HepG2 (cell line): ENCODE data around the gene BDP1.
"Not testable (repeated sequence)": the region's sequence is repeated elsewhere in the genome, so short reads cannot be mapped to it uniquely, and the experiment has no call there.

ENCODE experiments used
- DNMT1 ChIP-seq: sonication (generic); formaldehyde crosslinking; IDR thresholded peaks from 2 replicates; pipeline ENCODE4 v1.5.1; 2020; ENCODE audit warnings: mild to moderate bottlenecking, missing genetic modification reagents
- EZH2 ChIP-seq: conservative IDR thresholded peaks from 2 replicates; pipeline ENCODE4 v1.6.1; 2012; ENCODE audit warnings: mild to moderate bottlenecking, low read depth, low read length, moderate library complexity
- FOXJ3 ChIP-seq: sonication (generic); formaldehyde crosslinking; IDR thresholded peaks from 2 replicates; pipeline ENCODE4 v1.4.0; 2020; ENCODE audit warnings: missing genetic modification reagents, mild to moderate bottlenecking, borderline replicate concordance
- HOXA5 ChIP-seq: sonication (generic); formaldehyde crosslinking; IDR thresholded peaks from 2 replicates; pipeline ENCODE4 v1.4.0; 2020; ENCODE audit warnings: missing genetic modification reagents
- POLR2A ChIP-seq, 2 experiments: IDR thresholded peaks; 2 replicates each; pipeline ENCODE4 v1.6.1; 2011; ENCODE audit warnings: low read depth in 2 of 2, low read length in 2 of 2, mild to moderate bottlenecking in 1 of 2, moderate library complexity in 1 of 2; ENCODE audit not compliant: insufficient read depth in 1 of 2
- SRSF1 ChIP-seq: fragments of 200-400 bp; formaldehyde crosslinking; optimal IDR thresholded peaks from 2 replicates; pipeline ENCODE3; 2017; ENCODE audit warnings: mild to moderate bottlenecking, low read depth, low read length, moderate library complexity
- TRAFD1 ChIP-seq: sonication (generic); formaldehyde crosslinking; IDR thresholded peaks from 2 replicates; pipeline ENCODE4 v1.5.1; 2020; ENCODE audit warnings: missing genetic modification reagents, mild to moderate bottlenecking, borderline replicate concordance
- ZNF652 ChIP-seq: IDR thresholded peaks from 2 replicates; pipeline ENCODE4 v1.6.1; 2016; ENCODE audit warnings: low read depth, borderline replicate concordance
- ZSCAN21 ChIP-seq: sonication (generic); formaldehyde crosslinking; IDR thresholded peaks from 2 replicates; pipeline ENCODE4 v1.8.0; 2022; ENCODE audit warnings: mild to moderate bottlenecking, missing genetic modification reagents, moderate library complexity, borderline replicate concordance

DNA sequence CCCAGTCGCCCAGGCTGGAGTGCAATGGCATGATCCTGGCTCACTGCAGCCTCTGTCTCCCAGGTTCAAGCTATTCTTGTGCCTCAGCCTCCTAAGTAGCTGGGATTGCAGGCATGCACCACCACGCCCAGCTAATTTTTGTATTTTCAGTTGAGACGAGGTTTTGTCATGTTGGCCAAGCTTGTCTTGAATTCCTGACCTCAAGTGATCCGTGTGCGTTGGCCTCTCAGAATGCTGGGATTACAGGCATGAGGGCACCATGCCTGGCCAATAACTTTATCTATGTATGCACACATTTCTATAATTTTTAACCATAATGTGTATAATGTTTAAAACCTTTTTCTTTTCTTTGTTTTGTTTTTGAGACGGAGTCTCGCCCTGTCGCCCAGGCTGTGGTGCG is 43.3 kb downstream of the BDP1 start:
- TF ChIP-seq TRAFD1; EZH2; HOXA5 (CRISPR knock-in tag); FOXJ3 (CRISPR knock-in tag); ZSCAN21; ZNF652 (CRISPR knock-in tag); DNMT1; SRSF1; POLR2A (IDR thresholded peaks at IDR 0.05; ENCODE audit: insufficient read depth in 1 of 2, low read depth in 2 of 2, low read length in 2 of 2): not testable (repeated sequence)
